Erythroblast (primary cell): ENCODE data around the gene CEACAM16.

Experiments used
- GATA1 ChIP-seq: IDR thresholded peaks from 2 replicates; pipeline ENCODE4 v1.6.1; 2011; ENCODE audit warnings: low read depth, mild to moderate bottlenecking, control low read depth, low read length, moderate library complexity
- POLR2A ChIP-seq: IDR thresholded peaks from 2 replicates; pipeline ENCODE4 v1.6.1; 2011; ENCODE audit warnings: mild to moderate bottlenecking, low read length

DNA sequence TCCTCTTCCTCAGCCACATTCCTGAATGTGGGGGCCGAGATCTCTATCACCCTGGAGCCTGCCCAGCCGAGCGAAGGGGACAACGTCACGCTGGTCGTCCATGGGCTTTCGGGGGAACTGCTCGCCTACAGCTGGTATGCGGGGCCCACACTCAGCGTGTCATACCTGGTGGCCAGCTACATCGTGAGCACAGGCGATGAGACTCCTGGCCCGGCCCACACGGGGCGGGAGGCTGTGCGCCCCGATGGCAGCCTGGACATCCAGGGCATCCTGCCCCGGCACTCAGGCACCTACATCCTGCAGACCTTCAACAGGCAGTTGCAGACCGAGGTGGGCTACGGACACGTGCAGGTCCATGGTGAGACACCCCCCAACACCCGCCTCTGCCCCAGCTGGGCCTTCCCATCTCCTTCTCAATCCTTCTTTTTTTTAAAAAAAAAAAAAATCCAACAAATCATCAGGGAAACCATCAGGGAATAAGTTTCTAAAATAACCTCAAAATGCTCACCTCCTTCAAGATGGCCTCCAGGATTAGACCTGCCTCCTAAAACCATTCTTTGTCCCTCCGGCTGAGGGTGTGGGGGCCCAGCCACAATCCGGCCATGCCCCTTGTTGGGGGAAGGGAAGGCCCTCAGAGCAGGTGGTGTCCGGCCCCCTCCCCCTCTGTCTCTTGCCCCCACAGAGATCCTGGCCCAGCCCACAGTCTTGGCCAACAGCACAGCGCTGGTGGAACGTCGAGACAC lies 4.6 kb downstream of the CEACAM16 start:
- TF ChIP-seq POLR2A (no peak), GATA1 (no peak)
